Measurements from ENCODE around the gene CASTOR2. TPM values are rescaled to one million over a fixed set of nuclear protein-coding genes. Genes with fewer than 3 reads are reported as not detected.

The CASTOR2 gene
- total and polyA plus RNA-seq, 10 of the 15 experiments (the other 5 are each of a cell fraction or from before 2014, with no cell fraction given): 0.18 to 1.1 (median 0.44) TPM; not detected in 4

DNA sequence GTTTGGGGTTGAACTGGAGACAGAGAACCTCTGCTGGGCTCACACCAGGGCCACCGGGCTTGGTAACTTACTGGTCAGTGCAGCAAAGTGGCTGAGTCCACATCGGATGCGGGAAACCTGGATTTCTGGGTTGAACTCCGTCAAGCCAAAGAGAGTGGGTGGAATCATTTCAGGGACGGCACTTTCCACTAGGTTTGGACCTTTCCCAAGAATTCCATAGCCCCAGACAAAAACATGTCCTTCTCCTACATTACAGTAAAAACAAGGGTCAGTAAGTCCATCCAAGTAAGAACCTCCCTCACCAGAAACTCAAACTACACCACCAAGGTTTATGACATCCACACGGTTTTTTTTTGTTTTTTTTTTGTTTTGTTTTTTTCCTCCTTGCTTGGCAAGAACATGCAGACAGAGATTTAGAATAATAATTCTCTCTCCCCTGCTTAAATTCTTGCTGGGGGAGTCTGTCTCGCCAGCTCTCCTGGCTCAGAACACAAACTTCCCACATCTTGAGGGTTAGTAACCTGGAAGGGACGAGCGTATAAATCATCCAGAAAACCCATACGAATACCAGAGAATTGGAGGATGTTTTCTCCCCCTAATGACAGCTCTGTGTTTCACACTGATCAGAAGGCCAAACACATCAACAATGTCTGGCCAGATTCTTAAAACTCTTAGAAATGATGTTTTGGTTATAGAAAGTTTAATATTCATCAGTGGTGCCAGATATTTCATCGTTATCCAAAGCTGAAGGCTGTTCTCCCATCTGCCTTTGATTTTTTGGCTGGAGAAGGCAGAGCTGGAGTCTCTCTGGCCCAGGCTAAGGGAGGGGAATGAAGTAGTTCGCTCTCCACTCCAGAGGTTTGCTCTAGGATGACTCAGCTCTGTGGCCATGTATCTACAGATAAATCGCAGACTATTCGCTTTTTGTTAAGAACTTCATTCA is 91.6 kb downstream of the CASTOR2 start:
- RAD21 ChIA-PET (ENCODE audit: unreplicated experiment): no interaction called here
- FAIRE-seq: no peak
- TF ChIP-seq RAD21 (IDR thresholded peaks at IDR 0.05; ENCODE audit: insufficient read depth, low read depth, low read length) (no peak), CHD1 (IDR thresholded peaks at IDR 0.05; ENCODE audit: low read depth, low read length) (no peak), RUNX3 (IDR thresholded peaks at IDR 0.05; ENCODE audit: low read length) (no peak), ZZZ3 (IDR thresholded peaks at IDR 0.05; ENCODE audit: control insufficient read depth, insufficient read length, low read depth) (no peak), STAT3 (IDR thresholded peaks at IDR 0.05; ENCODE audit: low read depth, low read length) (no peak), POLR2AphosphoS5 (IDR thresholded peaks at IDR 0.05; ENCODE audit: low read length) (no peak), KLF5 (IDR thresholded peaks at IDR 0.05; ENCODE audit: partially characterized antibody) (no peak), GABPA (IDR thresholded peaks at IDR 0.05; ENCODE audit: low read depth) (no peak), CREB1 (IDR thresholded peaks at IDR 0.05; ENCODE audit: low read depth) (no peak)
- TF ChIP-seq, protein P1, sequence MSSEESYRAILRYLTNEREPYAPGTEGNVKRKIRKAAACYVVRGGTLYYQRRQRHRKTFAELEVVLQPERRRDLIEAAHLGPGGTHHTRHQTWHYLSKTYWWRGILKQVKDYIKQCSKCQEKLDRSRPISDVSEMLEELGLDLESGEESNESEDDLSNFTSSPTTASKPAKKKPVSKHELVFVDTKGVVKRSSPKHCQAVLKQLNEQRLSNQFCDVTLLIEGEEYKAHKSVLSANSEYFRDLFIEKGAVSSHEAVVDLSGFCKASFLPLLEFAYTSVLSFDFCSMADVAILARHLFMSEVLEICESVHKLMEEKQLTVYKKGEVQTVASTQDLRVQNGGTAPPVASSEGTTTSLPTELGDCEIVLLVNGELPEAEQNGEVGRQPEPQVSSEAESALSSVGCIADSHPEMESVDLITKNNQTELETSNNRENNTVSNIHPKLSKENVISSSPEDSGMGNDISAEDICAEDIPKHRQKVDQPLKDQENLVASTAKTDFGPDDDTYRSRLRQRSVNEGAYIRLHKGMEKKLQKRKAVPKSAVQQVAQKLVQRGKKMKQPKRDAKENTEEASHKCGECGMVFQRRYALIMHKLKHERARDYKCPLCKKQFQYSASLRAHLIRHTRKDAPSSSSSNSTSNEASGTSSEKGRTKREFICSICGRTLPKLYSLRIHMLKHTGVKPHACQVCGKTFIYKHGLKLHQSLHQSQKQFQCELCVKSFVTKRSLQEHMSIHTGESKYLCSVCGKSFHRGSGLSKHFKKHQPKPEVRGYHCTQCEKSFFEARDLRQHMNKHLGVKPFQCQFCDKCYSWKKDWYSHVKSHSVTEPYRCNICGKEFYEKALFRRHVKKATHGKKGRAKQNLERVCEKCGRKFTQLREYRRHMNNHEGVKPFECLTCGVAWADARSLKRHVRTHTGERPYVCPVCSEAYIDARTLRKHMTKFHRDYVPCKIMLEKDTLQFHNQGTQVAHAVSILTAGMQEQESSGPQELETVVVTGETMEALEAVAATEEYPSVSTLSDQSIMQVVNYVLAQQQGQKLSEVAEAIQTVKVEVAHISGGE (CRISPR knock-in tag; IDR thresholded peaks at IDR 0.05): no peak
- TF ChIP-seq, protein P2, sequence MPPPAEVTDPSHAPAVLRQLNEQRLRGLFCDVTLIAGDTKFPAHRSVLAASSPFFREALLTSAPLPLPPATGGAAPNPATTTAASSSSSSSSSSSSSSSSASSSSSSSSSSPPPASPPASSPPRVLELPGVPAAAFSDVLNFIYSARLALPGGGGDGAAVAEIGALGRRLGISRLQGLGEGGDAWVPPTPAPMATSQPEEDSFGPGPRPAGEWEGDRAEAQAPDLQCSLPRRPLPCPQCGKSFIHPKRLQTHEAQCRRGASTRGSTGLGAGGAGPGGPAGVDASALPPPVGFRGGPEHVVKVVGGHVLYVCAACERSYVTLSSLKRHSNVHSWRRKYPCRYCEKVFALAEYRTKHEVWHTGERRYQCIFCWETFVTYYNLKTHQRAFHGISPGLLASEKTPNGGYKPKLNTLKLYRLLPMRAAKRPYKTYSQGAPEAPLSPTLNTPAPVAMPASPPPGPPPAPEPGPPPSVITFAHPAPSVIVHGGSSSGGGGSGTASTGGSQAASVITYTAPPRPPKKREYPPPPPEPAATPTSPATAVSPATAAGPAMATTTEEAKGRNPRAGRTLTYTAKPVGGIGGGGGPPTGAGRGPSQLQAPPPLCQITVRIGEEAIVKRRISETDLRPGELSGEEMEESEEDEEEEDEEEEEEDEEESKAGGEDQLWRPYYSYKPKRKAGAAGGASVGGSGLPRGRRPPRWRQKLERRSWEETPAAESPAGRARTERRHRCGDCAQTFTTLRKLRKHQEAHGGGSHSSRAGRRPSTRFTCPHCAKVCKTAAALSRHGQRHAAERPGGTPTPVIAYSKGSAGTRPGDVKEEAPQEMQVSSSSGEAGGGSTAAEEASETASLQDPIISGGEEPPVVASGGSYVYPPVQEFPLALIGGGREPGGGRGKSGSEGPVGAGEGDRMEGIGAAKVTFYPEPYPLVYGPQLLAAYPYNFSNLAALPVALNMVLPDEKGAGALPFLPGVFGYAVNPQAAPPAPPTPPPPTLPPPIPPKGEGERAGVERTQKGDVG (CRISPR knock-in tag; IDR thresholded peaks at IDR 0.05): no peak
- TF ChIP-seq, protein P3, sequence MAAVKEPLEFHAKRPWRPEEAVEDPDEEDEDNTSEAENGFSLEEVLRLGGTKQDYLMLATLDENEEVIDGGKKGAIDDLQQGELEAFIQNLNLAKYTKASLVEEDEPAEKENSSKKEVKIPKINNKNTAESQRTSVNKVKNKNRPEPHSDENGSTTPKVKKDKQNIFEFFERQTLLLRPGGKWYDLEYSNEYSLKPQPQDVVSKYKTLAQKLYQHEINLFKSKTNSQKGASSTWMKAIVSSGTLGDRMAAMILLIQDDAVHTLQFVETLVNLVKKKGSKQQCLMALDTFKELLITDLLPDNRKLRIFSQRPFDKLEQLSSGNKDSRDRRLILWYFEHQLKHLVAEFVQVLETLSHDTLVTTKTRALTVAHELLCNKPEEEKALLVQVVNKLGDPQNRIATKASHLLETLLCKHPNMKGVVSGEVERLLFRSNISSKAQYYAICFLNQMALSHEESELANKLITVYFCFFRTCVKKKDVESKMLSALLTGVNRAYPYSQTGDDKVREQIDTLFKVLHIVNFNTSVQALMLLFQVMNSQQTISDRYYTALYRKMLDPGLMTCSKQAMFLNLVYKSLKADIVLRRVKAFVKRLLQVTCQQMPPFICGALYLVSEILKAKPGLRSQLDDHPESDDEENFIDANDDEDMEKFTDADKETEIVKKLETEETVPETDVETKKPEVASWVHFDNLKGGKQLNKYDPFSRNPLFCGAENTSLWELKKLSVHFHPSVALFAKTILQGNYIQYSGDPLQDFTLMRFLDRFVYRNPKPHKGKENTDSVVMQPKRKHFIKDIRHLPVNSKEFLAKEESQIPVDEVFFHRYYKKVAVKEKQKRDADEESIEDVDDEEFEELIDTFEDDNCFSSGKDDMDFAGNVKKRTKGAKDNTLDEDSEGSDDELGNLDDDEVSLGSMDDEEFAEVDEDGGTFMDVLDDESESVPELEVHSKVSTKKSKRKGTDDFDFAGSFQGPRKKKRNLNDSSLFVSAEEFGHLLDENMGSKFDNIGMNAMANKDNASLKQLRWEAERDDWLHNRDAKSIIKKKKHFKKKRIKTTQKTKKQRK (IDR thresholded peaks at IDR 0.05; ENCODE audit: low read depth, low read length): no peak

More for the DNA sequence above, 91.6 kb downstream of the CASTOR2 start:
- no peaks in the 10 kb centered on the region for H3K9me3 ChIP-seq (replicated peaks; ENCODE audit: control insufficient read depth, insufficient read depth, low read length)
- ChIA-PET SMC1A (ENCODE audit: uncharacterized antibody, unreplicated experiment) (no interaction called here), POLR2A (interaction anchor here (0.6 kb wide), 1 partner anchor 626 kb away, joined by 5 read pairs; no protein-coding TSS in a partner anchor), CTCF (interaction anchor here (1.3 kb wide), 1 partner anchor 11 kb away, joined by 3 read pairs; no protein-coding TSS in a partner anchor)
- intact Hi-C loops (cut with micrococcal nuclease; ENCODE audit: unreplicated experiment) (no loop called here), in situ Hi-C loops (cut with MboI) (loop anchor here (25.0 kb wide), 2 partner anchors 706 to 981 kb away; partner anchors contain the start of genes CCL26, MDH2 and STYXL1)
- peaks cover 18 to 29% of the 10 kb centered on the region in 2 experiments for H3K36me3 ChIP-seq (ENCODE audit: control insufficient read depth in 2 of 2, insufficient read depth in 2 of 2, low read length in 1 of 2)
- H2AFZ ChIP-seq (ENCODE audit: control insufficient read depth, low read depth, low read length): no peak overlapping the region
- no peak overlapping the region for H3K4me2 ChIP-seq (ENCODE audit: control insufficient read depth, insufficient read depth)
- no peaks in the 10 kb centered on the region for H4K20me1 ChIP-seq (ENCODE audit: control insufficient read depth, insufficient read depth)
- H3K9ac ChIP-seq (ENCODE audit: control insufficient read depth, insufficient read depth, low read length): no peak overlapping the region
- no peaks in the 10 kb centered on the region for H3K27me3 ChIP-seq (replicated peaks in 1 of 2; ENCODE audit: control insufficient read depth in 2 of 2, insufficient read depth in 2 of 2, low read length in 1 of 2)
- 97% methylated on average over 14 of the region's 14 CpGs for WGBS (ENCODE audit: insufficient coverage, insufficient replicate concordance, low lambda C conversion rate, missing lambda C conversion rate)
- H3K4me3 ChIP-seq: no peak overlapping the region
- ATAC-seq (no peak), DNase-seq (ENCODE audit: low read depth, low spot score) (no peak)
- no peaks in the 10 kb centered on the region for H3K4me1 ChIP-seq (ENCODE audit: control insufficient read depth, insufficient read depth, low read length)
- BruUV-seq (replicated peaks): no TSS peak
- H3K79me2 ChIP-seq (ENCODE audit: control insufficient read depth, insufficient read depth, low read length): no peaks in the 10 kb centered on the region
- H3K27ac ChIP-seq (ENCODE audit: control insufficient read depth, insufficient read depth): no peak overlapping the region

All from GM12878 (cell line).